GM23338 (cell line): ENCODE measurements around the gene PKIB.

Experiments used
- CREB1 ChIP-seq: fragments of 250-450 bp; sonication (Bioruptor Pico); IDR thresholded peaks from 2 replicates; pipeline ENCODE4 v1.5.0; 2020; ENCODE audit warnings: low read depth, mild to moderate bottlenecking, moderate library complexity
- CTCF ChIP-seq, 2 experiments: fragments of 200-600 bp in 1 of 2; sonication (generic) in 1 of 2; conservative IDR thresholded peaks; 2 replicates each; pipeline versions ENCODE4 v1.5.1 to v1.6.1; 2016 to 2017; ENCODE audit warnings: antibody characterized with exemption in 2 of 2, low read depth in 2 of 2, mild to moderate bottlenecking in 2 of 2, moderate library complexity in 1 of 2
- ETS1 ChIP-seq: IDR thresholded peaks from 2 replicates; pipeline ENCODE4 v1.6.1; 2016; ENCODE audit warnings: antibody characterized with exemption
- EZH2 ChIP-seq: fragments of 200-600 bp; sonication (generic); IDR thresholded peaks from one replicate; pipeline ENCODE4 v1.8.0; 2017; ENCODE audit warnings: antibody characterized with exemption, mild to moderate bottlenecking, low read depth; ENCODE audit not compliant: unreplicated experiment
- EZH2phosphoT487 ChIP-seq: fragments of 200-600 bp; sonication (generic); IDR thresholded peaks from one replicate; pipeline ENCODE4 v1.8.1; 2018; ENCODE audit warnings: antibody characterized with exemption; ENCODE audit not compliant: unreplicated experiment
- JUNB ChIP-seq: IDR thresholded peaks from one replicate; pipeline ENCODE4 v1.6.1; 2016; ENCODE audit warnings: antibody characterized with exemption; ENCODE audit not compliant: unreplicated experiment
- NANOG ChIP-seq: IDR thresholded peaks from 2 replicates; pipeline ENCODE4 v1.6.1; 2016; ENCODE audit warnings: antibody characterized with exemption, borderline replicate concordance
- POLR2AphosphoS5 ChIP-seq: IDR thresholded peaks from 2 replicates; pipeline ENCODE4 v1.6.1; 2016; ENCODE audit warnings: antibody characterized with exemption, low read depth
- REST ChIP-seq: IDR thresholded peaks from one replicate; pipeline ENCODE4 v1.6.1; 2018; ENCODE audit warnings: antibody characterized with exemption; ENCODE audit not compliant: unreplicated experiment
- STAT1 ChIP-seq: IDR thresholded peaks from one replicate; pipeline ENCODE4 v1.6.1; 2016; ENCODE audit warnings: antibody characterized with exemption; ENCODE audit not compliant: unreplicated experiment
- ZNF114 ChIP-seq: fragments of 250-450 bp; sonication (Bioruptor Pico); IDR thresholded peaks from 2 replicates; pipeline ENCODE4 v1.5.0; 2020; ENCODE audit warnings: mild to moderate bottlenecking, moderate library complexity
- ZNF331 ChIP-seq: fragments of 250-450 bp; sonication (Bioruptor Pico); IDR thresholded peaks from 2 replicates; pipeline ENCODE4 v1.5.0; 2020; ENCODE audit warnings: low read depth, mild to moderate bottlenecking, moderate library complexity
- ZNF462 ChIP-seq: fragments of 250-450 bp; sonication (Bioruptor Pico); IDR thresholded peaks from 2 replicates; pipeline ENCODE4 v1.5.0; 2020; ENCODE audit warnings: mild to moderate bottlenecking, moderate library complexity

- no peak for TF ChIP-seq CTCF (conservative IDR thresholded peaks at IDR 0.05; ENCODE audit: low read depth in 2 of 2)
- TF ChIP-seq EZH2 = no peak
- TF ChIP-seq REST = no peak
- no peak for TF ChIP-seq CREB1 (CRISPR knock-in tag)
- TF ChIP-seq POLR2AphosphoS5 = no peak
- TF ChIP-seq JUNB = no peak
- TF ChIP-seq NANOG = no peak
- TF ChIP-seq ZNF114 (CRISPR knock-in tag) = no peak
- TF ChIP-seq ETS1 = no peak
- TF ChIP-seq EZH2phosphoT487 = no peak
- no peak for TF ChIP-seq ZNF331
- TF ChIP-seq STAT1 = no peak
- TF ChIP-seq ZNF462 = no peak
These were observed 21.1 kb upstream of the PKIB start for GRCh38 chr6:122589115-122589514.
